Measurements from ENCODE around the gene SLC22A9.
"Not testable (repeated sequence)": the region's sequence is repeated elsewhere in the genome, so short reads cannot be mapped to it uniquely, and the experiment has no call there.

DNA sequence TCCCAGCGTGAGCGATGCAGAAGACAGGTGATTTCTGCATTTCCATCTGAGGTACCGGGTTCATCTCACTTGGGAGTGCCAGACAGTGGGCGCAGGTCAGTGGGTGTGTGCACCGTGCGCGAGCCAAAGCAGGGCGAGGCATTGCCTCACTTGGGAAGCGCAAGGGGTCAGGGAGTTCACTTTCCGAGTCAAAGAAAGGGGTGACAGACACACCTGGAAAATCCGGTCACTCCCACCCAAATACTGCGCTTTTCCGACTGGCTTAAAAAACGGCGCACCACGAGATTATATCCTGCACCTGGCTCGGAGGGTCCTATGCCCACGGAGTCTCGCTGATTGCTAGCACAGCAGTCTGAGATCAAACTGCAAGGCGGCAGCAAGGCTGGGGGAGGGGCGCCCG is 65.8 kb downstream of the SLC22A9 start:
- TF ChIP-seq, protein P1, sequence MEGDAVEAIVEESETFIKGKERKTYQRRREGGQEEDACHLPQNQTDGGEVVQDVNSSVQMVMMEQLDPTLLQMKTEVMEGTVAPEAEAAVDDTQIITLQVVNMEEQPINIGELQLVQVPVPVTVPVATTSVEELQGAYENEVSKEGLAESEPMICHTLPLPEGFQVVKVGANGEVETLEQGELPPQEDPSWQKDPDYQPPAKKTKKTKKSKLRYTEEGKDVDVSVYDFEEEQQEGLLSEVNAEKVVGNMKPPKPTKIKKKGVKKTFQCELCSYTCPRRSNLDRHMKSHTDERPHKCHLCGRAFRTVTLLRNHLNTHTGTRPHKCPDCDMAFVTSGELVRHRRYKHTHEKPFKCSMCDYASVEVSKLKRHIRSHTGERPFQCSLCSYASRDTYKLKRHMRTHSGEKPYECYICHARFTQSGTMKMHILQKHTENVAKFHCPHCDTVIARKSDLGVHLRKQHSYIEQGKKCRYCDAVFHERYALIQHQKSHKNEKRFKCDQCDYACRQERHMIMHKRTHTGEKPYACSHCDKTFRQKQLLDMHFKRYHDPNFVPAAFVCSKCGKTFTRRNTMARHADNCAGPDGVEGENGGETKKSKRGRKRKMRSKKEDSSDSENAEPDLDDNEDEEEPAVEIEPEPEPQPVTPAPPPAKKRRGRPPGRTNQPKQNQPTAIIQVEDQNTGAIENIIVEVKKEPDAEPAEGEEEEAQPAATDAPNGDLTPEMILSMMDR (IDR thresholded peaks at IDR 0.05) = not testable (repeated sequence)
- not testable (repeated sequence) for TF ChIP-seq POLR2AphosphoS5 (IDR thresholded peaks at IDR 0.05; ENCODE audit: low read depth, low read length); EP300 (IDR thresholded peaks at IDR 0.05; ENCODE audit: borderline replicate concordance in 1 of 2, low read depth in 1 of 2, low read length in 1 of 2); CHD2 (IDR thresholded peaks at IDR 0.05; ENCODE audit: low read length, partially characterized antibody); YY1 (IDR thresholded peaks at IDR 0.05; ENCODE audit: low read depth); FOXJ3 (CRISPR knock-in tag; IDR thresholded peaks at IDR 0.05); SMC3 (IDR thresholded peaks at IDR 0.05; ENCODE audit: low read depth, low read length); TCF12 (IDR thresholded peaks at IDR 0.05); ELF1 (IDR thresholded peaks at IDR 0.05); EZH2phosphoT487 (IDR thresholded peaks at IDR 0.05; ENCODE audit: borderline replicate concordance, low read depth); MXI1 (IDR thresholded peaks at IDR 0.05; ENCODE audit: low read depth, low read length); SIN3A (IDR thresholded peaks at IDR 0.05; ENCODE audit: borderline replicate concordance, low read depth, low read length)
- TF ChIP-seq, protein P2, sequence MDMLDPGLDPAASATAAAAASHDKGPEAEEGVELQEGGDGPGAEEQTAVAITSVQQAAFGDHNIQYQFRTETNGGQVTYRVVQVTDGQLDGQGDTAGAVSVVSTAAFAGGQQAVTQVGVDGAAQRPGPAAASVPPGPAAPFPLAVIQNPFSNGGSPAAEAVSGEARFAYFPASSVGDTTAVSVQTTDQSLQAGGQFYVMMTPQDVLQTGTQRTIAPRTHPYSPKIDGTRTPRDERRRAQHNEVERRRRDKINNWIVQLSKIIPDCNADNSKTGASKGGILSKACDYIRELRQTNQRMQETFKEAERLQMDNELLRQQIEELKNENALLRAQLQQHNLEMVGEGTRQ (IDR thresholded peaks at IDR 0.05; ENCODE audit: borderline replicate concordance, low read depth, low read length) = not testable (repeated sequence)
- TF ChIP-seq, protein P3, sequence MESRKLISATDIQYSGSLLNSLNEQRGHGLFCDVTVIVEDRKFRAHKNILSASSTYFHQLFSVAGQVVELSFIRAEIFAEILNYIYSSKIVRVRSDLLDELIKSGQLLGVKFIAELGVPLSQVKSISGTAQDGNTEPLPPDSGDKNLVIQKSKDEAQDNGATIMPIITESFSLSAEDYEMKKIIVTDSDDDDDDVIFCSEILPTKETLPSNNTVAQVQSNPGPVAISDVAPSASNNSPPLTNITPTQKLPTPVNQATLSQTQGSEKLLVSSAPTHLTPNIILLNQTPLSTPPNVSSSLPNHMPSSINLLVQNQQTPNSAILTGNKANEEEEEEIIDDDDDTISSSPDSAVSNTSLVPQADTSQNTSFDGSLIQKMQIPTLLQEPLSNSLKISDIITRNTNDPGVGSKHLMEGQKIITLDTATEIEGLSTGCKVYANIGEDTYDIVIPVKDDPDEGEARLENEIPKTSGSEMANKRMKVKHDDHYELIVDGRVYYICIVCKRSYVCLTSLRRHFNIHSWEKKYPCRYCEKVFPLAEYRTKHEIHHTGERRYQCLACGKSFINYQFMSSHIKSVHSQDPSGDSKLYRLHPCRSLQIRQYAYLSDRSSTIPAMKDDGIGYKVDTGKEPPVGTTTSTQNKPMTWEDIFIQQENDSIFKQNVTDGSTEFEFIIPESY (IDR thresholded peaks at IDR 0.05; ENCODE audit: borderline replicate concordance, low read depth) = not testable (repeated sequence)

All from SK-N-SH (cell line).